HUES48 (cell line): ENCODE measurements around the gene AHNAK.
A peak's percentile ranks its signal among the peaks of the same experiment; 100 is the strongest.

ENCODE experiments used
- H3K27ac ChIP-seq: one replicate; pipeline ENCODE4 v1.7.0; 2013; ENCODE audit warnings: low read depth, low read length, inconsistent platforms
- H3K27me3 ChIP-seq: 2 replicates; pipeline ENCODE4 v1.6.1; 2013; ENCODE audit warnings: mild to moderate bottlenecking, low read length; ENCODE audit not compliant: control insufficient read depth, insufficient read depth
- H3K36me3 ChIP-seq: 2 replicates; pipeline ENCODE4 v1.6.1; 2013; ENCODE audit warnings: low read length; ENCODE audit not compliant: control insufficient read depth, insufficient read depth
- H3K4me1 ChIP-seq: 2 replicates; pipeline ENCODE4 v1.6.1; 2013; ENCODE audit warnings: mild to moderate bottlenecking, low read length; ENCODE audit not compliant: control insufficient read depth, insufficient read depth
- H3K4me3 ChIP-seq: 2 replicates; pipeline ENCODE4 v1.5.1; 2013; ENCODE audit warnings: mild to moderate bottlenecking, low read depth, low read length
- H3K9ac ChIP-seq: 2 replicates; pipeline ENCODE4 v1.6.1; 2013; ENCODE audit warnings: mild to moderate bottlenecking, low read depth, low read length, moderate library complexity
- H3K9me3 ChIP-seq: 2 replicates; pipeline ENCODE4 v1.6.1; 2013; ENCODE audit warnings: low read length; ENCODE audit not compliant: control insufficient read depth, insufficient read depth

AHNAK gene

DNA sequence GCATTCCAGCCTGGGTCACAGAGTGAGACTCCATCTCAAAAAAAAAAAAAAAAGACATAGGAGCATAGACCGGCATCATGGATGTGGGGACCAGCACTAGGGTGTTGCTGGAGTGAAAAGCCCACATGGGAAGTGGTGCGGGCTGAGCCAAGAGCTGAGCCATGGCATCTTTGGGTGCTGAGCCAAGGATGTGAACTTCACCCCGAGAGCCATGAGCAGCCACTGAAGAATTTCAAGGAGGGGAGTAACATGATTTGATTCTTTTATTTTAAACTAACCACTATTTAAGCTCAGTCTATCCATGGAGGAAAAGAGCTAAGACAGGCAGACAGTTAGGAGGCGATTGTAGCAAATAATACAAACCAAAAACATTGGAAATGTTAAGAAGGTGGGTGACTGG lies 57.4 kb downstream of the AHNAK start:
- no peak overlapping the region for H3K27ac ChIP-seq
- no peak overlapping the region for H3K4me3 ChIP-seq

DNA sequence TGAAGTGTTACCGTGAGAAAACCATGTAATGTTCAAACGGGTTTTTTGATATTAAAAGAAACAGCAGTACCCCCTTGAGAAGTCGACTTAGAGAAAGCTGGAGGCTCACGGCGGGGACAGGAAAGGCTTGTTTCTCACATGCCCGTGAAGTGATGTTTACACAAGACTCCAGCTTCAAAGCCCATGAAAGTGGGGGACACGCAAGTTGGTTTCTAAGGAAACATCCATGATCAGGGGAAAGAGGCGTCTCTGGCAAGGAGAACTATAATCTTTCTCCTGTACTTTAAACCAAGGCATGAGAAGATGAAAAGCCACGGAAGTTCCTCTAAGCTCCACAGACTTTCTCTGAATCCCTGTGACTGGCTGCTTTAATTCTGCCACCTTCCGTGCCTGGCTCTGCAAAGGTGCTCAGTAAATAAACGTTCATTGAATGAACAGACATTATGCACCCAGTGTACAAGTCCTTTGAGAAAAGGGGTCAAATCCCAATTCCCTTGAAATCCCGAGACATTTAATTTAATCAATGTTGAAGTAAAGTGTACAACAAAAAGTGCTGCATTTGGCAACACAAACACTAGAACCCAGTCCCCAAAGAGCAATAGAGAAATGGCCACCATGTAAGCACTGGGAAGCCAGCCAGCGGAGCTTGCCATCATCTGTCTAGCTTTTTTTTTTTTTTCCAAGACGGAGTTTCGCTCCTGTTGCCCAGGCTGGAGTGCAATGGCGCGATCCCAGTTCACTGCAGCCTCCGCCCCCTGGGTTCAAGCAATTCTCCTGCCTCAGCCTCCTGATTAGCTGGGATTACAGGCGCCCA lies 58.7 kb downstream of the AHNAK start:
- no peak overlapping the region for H3K27ac ChIP-seq
- H3K4me3 ChIP-seq, result no peak overlapping the region
- H3K9ac ChIP-seq, result no peak overlapping the region

More for the DNA sequence above, 57.4 kb downstream of the AHNAK start:
- Histone ChIP-seq H3K4me1 (no peaks in the 10 kb centered on the region), H3K36me3 (no peaks in the 10 kb centered on the region), H3K9ac (no peak overlapping the region), H3K27me3 (no peaks in the 10 kb centered on the region), H3K9me3 (no peaks in the 10 kb centered on the region)

DNA sequence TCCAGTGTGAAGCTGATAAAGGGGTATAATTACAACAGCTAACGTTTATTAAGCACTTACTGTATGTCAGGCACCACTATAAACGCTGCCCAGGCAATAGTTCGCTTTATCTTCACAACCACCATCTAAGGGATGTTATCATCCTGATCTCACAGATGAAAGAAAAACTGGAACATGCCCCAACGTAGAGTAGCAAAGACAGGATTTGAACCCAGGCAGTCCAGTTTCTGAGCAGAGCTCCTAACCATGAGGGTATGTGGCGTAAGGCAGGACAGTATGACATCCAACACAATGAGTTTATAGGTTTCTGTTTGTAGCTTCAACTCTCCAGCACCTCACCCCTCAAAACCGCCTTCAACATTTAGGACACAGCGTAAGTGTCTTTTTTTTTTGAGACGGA lies 59.5 kb downstream of the AHNAK start:
- H3K4me1 ChIP-seq, result no peaks in the 10 kb centered on the region
- no peaks in the 10 kb centered on the region for H3K9me3 ChIP-seq
- no peak overlapping the region for H3K9ac ChIP-seq
- H3K36me3 ChIP-seq, result no peaks in the 10 kb centered on the region
- no peak overlapping the region for H3K4me3 ChIP-seq
- no peaks in the 10 kb centered on the region for H3K27me3 ChIP-seq
- H3K27ac ChIP-seq, result no peak overlapping the region

More for the DNA sequence above, 58.7 kb downstream of the AHNAK start:
- H3K9me3 ChIP-seq, result no peaks in the 10 kb centered on the region
- H3K27me3 ChIP-seq, result no peaks in the 10 kb centered on the region
- H3K4me1 ChIP-seq, result no peaks in the 10 kb centered on the region
- H3K36me3 ChIP-seq, result no peaks in the 10 kb centered on the region

DNA sequence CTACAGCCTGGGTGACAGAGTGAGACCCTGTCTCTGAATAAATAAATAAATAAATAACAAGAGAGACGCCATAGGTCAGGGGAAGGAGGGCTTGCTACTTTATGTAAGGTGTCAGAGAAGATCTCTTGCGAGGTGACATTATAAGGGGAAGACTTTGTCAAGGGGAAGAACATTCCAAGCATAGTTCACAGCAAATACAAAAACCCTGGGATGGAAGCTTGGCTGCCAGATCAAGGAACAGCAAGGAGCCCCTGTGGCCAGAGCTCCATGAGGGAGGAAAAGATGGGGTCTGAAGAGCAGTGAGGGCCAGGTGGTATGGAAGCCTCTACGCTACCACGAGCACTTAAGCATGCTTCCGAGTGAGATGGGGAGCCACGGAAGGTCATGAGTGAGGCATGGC lies 62.3 kb downstream of the AHNAK start:
- H3K4me1 ChIP-seq, result peaks cover 3% of the 10 kb centered on the region
- no peaks in the 10 kb centered on the region for H3K27me3 ChIP-seq
- no peaks in the 10 kb centered on the region for H3K9me3 ChIP-seq
- no peak overlapping the region for H3K27ac ChIP-seq
- H3K4me3 ChIP-seq, result no peak overlapping the region
- no peaks in the 10 kb centered on the region for H3K36me3 ChIP-seq
- H3K9ac ChIP-seq, result no peak overlapping the region

DNA sequence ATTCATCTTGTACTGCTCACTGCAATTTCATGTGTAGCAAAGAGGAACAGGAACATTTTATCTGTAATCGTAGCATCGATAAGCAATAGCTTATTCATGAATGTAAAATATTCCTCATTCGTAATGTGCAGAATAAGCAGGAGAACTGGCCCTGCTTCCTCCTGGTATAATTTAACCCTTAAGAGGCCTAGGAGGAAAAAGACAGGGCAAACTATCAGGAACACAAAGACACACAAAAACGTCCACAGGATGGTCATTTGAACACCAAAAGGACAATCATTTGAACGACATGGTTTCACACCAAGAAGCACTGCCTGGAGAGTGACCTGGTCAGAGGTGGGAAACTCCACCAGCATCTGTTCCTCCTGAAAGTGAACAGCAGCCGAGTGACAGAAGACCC lies 63.9 kb downstream of the AHNAK start:
- H3K36me3 ChIP-seq, result no peaks in the 10 kb centered on the region
- H3K4me1 ChIP-seq, result peaks cover 3% of the 10 kb centered on the region
- no peak overlapping the region for H3K9ac ChIP-seq
- H3K4me3 ChIP-seq, result no peak overlapping the region
- H3K27ac ChIP-seq, result no peak overlapping the region
- H3K9me3 ChIP-seq, result no peaks in the 10 kb centered on the region
- H3K27me3 ChIP-seq, result no peaks in the 10 kb centered on the region

DNA sequence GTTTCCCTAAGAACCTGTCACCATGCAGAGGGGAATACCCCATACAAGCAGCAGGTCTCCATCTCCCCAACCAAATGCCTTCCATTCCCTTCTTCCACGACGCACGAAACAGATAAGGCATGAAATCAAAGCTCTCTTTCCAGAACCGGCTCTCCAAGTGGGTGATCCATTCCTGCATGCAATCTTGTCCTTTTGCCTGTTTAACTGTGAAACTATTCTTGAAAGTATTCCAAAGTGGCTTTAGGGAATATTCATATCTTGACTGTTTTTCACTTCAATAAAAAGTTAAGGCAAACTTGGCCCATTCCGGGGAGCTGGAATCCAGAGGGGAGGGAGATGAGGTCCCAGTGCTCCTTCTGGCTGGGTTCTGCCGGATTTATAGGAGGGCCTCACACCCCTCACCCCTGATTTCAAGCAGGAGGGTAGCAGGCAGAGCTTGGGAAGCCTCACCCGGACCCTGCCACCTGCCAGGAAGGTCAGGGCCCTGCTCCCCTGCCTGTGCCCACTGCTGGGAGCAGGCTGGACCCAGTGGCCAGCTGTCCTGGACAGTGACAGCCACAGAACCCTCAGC lies 66.9 kb downstream of the AHNAK start:
- Histone ChIP-seq H3K4me3 (no peak overlapping the region), H3K9me3 (no peaks in the 10 kb centered on the region), H3K9ac (no peak overlapping the region), H3K27me3 (no peaks in the 10 kb centered on the region), H3K36me3 (no peaks in the 10 kb centered on the region), H3K4me1 (peaks cover 3% of the 10 kb centered on the region), H3K27ac (peak overlapping the region; percentile 61)

DNA sequence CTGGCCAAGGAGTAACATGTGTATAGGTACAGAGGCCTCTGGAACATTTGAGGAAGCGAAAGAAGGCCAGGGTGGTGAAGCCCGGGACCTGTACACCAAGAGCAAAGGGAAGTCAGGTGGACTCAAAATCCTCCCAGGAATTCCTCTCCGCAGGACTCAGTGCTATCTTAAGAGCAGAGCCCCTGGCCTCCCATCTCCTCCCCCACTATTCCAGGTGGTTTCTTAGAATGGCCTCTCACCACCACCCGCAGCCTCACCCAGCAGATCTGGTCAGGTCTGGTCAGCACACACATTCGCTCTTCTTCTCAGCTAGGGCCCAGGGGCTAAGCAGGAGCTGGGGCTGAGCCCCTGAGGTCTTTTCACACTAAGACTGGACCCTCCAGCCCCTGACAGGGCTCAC lies 68.7 kb downstream of the AHNAK start:
- H3K4me3 ChIP-seq, result no peak overlapping the region

DNA sequence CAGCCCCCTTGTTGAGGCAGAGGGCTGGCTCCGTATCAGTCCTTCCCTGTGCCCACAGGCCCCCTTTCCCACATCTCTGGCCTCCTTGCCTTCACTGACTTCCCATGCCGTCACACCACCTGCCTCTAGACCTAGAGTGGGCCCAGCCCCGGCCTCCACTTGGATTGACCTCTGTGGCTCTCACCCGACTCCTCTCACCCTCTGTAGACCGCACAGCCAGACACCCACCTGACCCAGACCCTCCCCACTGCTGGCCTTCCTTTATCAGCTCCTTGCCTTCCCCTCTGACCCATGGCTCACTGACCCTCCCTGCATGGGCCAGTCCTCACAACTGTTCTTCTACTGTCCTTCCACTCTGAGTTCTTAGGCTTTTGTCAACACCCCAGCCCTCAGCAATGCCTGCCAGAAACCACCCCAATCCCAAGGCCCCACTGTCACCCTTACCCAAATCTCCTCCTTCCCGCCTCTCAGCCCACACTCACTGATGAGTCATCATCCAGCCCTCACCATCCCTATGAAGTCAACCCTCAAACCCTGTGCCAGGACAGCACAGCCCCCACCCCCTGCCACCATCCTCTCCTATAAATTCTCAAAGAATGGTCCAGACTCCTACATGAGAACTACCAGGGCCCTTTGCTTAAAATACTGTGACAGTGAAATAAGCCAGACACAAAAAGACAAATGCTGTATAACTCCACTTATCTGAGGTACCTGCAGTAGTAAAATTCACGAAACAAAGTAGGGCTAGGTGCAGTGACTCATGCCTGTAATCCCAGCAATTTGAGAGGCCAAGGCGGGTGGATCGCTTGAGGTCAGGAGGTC lies 74.3 kb downstream of the AHNAK start:
- no peak overlapping the region for H3K4me3 ChIP-seq
- H3K9ac ChIP-seq, result no peak overlapping the region
- H3K27me3 ChIP-seq, result no peaks in the 10 kb centered on the region
- H3K4me1 ChIP-seq, result no peaks in the 10 kb centered on the region
- H3K27ac ChIP-seq, result no peak overlapping the region
- no peaks in the 10 kb centered on the region for H3K36me3 ChIP-seq
- no peaks in the 10 kb centered on the region for H3K9me3 ChIP-seq

More for the DNA sequence above, 68.7 kb downstream of the AHNAK start:
- H3K27ac ChIP-seq, result no peak overlapping the region
- no peaks in the 10 kb centered on the region for H3K27me3 ChIP-seq
- no peaks in the 10 kb centered on the region for H3K9me3 ChIP-seq
- H3K4me1 ChIP-seq, result peaks cover 3% of the 10 kb centered on the region
- no peaks in the 10 kb centered on the region for H3K36me3 ChIP-seq
- H3K9ac ChIP-seq, result no peak overlapping the region

DNA sequence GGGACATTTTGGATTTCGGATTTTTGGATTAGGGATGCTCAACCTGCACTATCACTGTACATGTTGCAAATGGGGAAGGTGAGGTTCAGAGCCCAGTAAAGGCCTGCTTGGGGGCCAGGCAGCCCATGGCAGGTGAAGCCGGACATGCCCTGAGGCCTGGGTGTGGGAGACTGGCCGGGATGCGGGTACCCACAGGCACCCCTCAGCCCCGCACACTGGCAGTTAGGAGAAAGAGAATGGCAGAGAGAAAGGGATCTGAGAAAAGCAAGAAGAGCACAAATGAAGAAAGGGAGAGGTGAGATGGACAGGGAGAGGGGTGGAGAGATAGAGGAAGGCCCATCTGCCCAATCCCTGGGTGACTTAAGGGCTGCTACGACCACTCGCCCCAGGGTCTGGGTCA lies 75.0 kb downstream of the AHNAK start:
- no peak overlapping the region for H3K4me3 ChIP-seq
- no peaks in the 10 kb centered on the region for H3K36me3 ChIP-seq
- no peaks in the 10 kb centered on the region for H3K9me3 ChIP-seq
- H3K27me3 ChIP-seq, result no peaks in the 10 kb centered on the region
- no peak overlapping the region for H3K9ac ChIP-seq
- H3K4me1 ChIP-seq, result no peaks in the 10 kb centered on the region
- H3K27ac ChIP-seq, result no peak overlapping the region

DNA sequence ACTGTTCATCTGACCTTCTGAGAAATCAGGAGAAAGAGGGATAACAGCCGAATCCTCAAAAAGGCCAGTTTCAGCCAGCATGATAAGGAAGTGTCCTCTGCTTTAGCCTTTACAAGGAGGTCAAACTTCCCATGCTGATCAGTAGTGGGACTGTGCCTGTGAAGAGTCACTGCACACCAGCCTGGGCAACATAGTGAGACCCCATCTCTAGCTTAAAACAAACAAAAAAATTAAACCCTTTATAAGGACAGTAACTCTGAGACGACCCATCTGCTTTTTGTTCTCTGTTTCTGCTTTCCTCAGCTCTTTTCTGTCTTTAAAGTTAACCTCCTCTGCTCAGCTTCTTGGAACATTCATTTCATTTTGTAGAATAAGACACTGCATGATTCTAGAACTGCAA lies 78.0 kb downstream of the AHNAK start:
- H3K36me3 ChIP-seq, result no peaks in the 10 kb centered on the region
- no peaks in the 10 kb centered on the region for H3K27me3 ChIP-seq
- H3K27ac ChIP-seq, result no peak overlapping the region
- no peak overlapping the region for H3K9ac ChIP-seq
- no peaks in the 10 kb centered on the region for H3K9me3 ChIP-seq
- H3K4me1 ChIP-seq, result no peaks in the 10 kb centered on the region
- H3K4me3 ChIP-seq, result no peak overlapping the region

DNA sequence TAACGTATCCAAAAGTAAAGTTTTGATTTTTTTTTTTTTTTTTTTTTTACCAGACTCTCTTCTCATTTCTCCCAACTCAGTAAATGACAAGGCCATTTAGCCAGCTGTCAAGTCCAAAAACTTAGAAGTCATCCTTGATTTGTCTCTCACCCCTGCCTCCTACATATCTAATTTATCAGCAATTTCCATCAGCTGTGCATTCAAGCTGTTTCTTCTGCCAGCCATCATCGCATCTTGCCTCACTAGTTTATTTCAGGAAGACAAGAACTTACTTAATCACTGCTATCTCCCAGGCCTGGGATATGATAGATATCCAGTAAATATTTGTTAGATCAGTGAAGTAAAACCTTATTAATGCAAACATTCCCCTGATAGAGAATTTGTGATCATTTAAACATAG lies 80.2 kb downstream of the AHNAK start:
- Histone ChIP-seq H3K9me3 (no peaks in the 10 kb centered on the region), H3K36me3 (no peaks in the 10 kb centered on the region), H3K27me3 (no peaks in the 10 kb centered on the region), H3K9ac (no peak overlapping the region), H3K4me1 (no peaks in the 10 kb centered on the region), H3K27ac (no peak overlapping the region), H3K4me3 (no peak overlapping the region)
